ENCODE data around the gene ANKRD13C. TPM values are rescaled to one million over a fixed set of nuclear protein-coding genes. Genes with fewer than 3 reads are reported as not detected.

The ANKRD13C gene
- total RNA-seq, 2 donors from 2014 or later: 17.3 to 26.3 TPM

- Mint-ChIP-seq H3K9me3 (no peaks in the 10 kb centered on the region), H3K27ac (no peak overlapping the region), H3K36me3 (no peaks in the 10 kb centered on the region)
- ATAC-seq (no peak), DNase-seq (ENCODE audit: low spot score in 2 of 2) (no peak)
Measured at GRCh38 chr1:70331962-70332361, 22.6 kb downstream of the ANKRD13C start.

GRCh38 chr1:70327306-70328076, 27.0 kb downstream of the ANKRD13C start:
- H3K36me3 Mint-ChIP-seq: no peaks in the 10 kb centered on the region
- ATAC-seq (peak in 1 of 2 donors; percentile 47), DNase-seq (ENCODE audit: low spot score in 2 of 2) (no peak)
- H3K9me3 Mint-ChIP-seq: no peaks in the 10 kb centered on the region
- no peak overlapping the region for H3K27ac Mint-ChIP-seq

- Mint-ChIP-seq H3K9me3 (no peaks in the 10 kb centered on the region), H3K27ac (no peak overlapping the region), H3K36me3 (no peaks in the 10 kb centered on the region)
- ATAC-seq (no peak), DNase-seq (ENCODE audit: low spot score in 2 of 2) (no peak)
Measured at GRCh38 chr1:70324683-70325082, 29.8 kb downstream of the ANKRD13C start.

- H3K9me3 Mint-ChIP-seq: no peaks in the 10 kb centered on the region
- no peaks in the 10 kb centered on the region for H3K36me3 Mint-ChIP-seq
- DNase-seq (ENCODE audit: low spot score in 2 of 2): no peak
- no peak for ATAC-seq
- H3K27ac Mint-ChIP-seq: no peak overlapping the region
Measured at GRCh38 chr1:70319750-70320149, 34.8 kb downstream of the ANKRD13C start.

- H3K36me3 Mint-ChIP-seq: no peaks in the 10 kb centered on the region
Measured at GRCh38 chr1:70318191-70318590, 36.3 kb downstream of the ANKRD13C start.

GRCh38 chr1:70317087-70317486, 37.4 kb downstream of the ANKRD13C start:
- no peaks in the 10 kb centered on the region for H3K9me3 Mint-ChIP-seq
- H3K36me3 Mint-ChIP-seq: no peaks in the 10 kb centered on the region
- H3K27ac Mint-ChIP-seq: no peak overlapping the region
- DNase-seq (ENCODE audit: low spot score in 2 of 2) (no peak), ATAC-seq (no peak)

More at GRCh38 chr1:70318191-70318590, 36.3 kb downstream of the ANKRD13C start:
- Mint-ChIP-seq H3K27ac (no peak overlapping the region), H3K9me3 (no peaks in the 10 kb centered on the region)
- DNase-seq (ENCODE audit: low spot score in 2 of 2) (no peak), ATAC-seq (no peak)

GRCh38 chr1:70315782-70316181, 38.7 kb downstream of the ANKRD13C start:
- Mint-ChIP-seq H3K9me3 (no peaks in the 10 kb centered on the region), H3K36me3 (no peaks in the 10 kb centered on the region), H3K27ac (no peak overlapping the region)
- no peak for DNase-seq (ENCODE audit: low spot score in 2 of 2)
- no peak for ATAC-seq

- no peak for ATAC-seq
- no peaks in the 10 kb centered on the region for H3K36me3 Mint-ChIP-seq
Measured at GRCh38 chr1:70314706-70315304, 39.7 kb downstream of the ANKRD13C start.

GRCh38 chr1:70311369-70311768, 43.2 kb downstream of the ANKRD13C start:
- DNase-seq (ENCODE audit: low spot score in 2 of 2): no peak
- no peaks in the 10 kb centered on the region for H3K9me3 Mint-ChIP-seq
- H3K27ac Mint-ChIP-seq: no peak overlapping the region
- H3K36me3 Mint-ChIP-seq: no peaks in the 10 kb centered on the region
- no peak for ATAC-seq

More at GRCh38 chr1:70314706-70315304, 39.7 kb downstream of the ANKRD13C start:
- no peaks in the 10 kb centered on the region for H3K9me3 Mint-ChIP-seq
- H3K27ac Mint-ChIP-seq: no peak overlapping the region
- no peak for DNase-seq (ENCODE audit: low spot score in 2 of 2)

GRCh38 chr1:70299472-70299871, 55.0 kb downstream of the ANKRD13C start:
- Mint-ChIP-seq H3K9me3 (no peaks in the 10 kb centered on the region), H3K27ac (peak overlapping the region in 1 of 2 donors; percentile 1), H3K36me3 (peaks cover 0 to 14% of the 10 kb centered on the region in 2 donors)
- no peak for DNase-seq (ENCODE audit: low spot score in 2 of 2)
- ATAC-seq: no peak

GRCh38 chr1:70295749-70296148, 58.8 kb downstream of the ANKRD13C start:
- Mint-ChIP-seq H3K36me3 (peaks cover 0 to 14% of the 10 kb centered on the region in 2 donors), H3K27ac (no peak overlapping the region), H3K9me3 (no peaks in the 10 kb centered on the region)
- DNase-seq (ENCODE audit: low spot score in 2 of 2) (no peak), ATAC-seq (no peak)

- Mint-ChIP-seq H3K9me3 (no peaks in the 10 kb centered on the region), H3K36me3 (no peaks in the 10 kb centered on the region), H3K27ac (no peak overlapping the region)
- ATAC-seq: no peak
- DNase-seq (ENCODE audit: low spot score in 2 of 2): no peak
Measured at GRCh38 chr1:70293186-70293843, 61.2 kb downstream of the ANKRD13C start.

- DNase-seq (ENCODE audit: low spot score in 2 of 2) (no peak), ATAC-seq (peak; percentile 33 to 51)
- no peaks in the 10 kb centered on the region for H3K36me3 Mint-ChIP-seq
- no peaks in the 10 kb centered on the region for H3K9me3 Mint-ChIP-seq
- peak overlapping the region in 1 of 2 donors; percentile 22 for H3K27ac Mint-ChIP-seq
Measured at GRCh38 chr1:70290218-70290617, 64.3 kb downstream of the ANKRD13C start.

- H3K27ac Mint-ChIP-seq: no peak overlapping the region
- H3K9me3 Mint-ChIP-seq: no peaks in the 10 kb centered on the region
- no peaks in the 10 kb centered on the region for H3K36me3 Mint-ChIP-seq
- DNase-seq (ENCODE audit: low spot score in 2 of 2) (no peak), ATAC-seq (no peak)
Measured at GRCh38 chr1:70288166-70288565, 66.4 kb downstream of the ANKRD13C start.

GRCh38 chr1:70286453-70286852, 68.1 kb downstream of the ANKRD13C start:
- Mint-ChIP-seq H3K36me3 (no peaks in the 10 kb centered on the region), H3K27ac (no peak overlapping the region), H3K9me3 (no peaks in the 10 kb centered on the region)
- ATAC-seq (no peak), DNase-seq (ENCODE audit: low spot score in 2 of 2) (no peak)

GRCh38 chr1:70284366-70284765, 70.2 kb downstream of the ANKRD13C start:
- no peaks in the 10 kb centered on the region for H3K36me3 Mint-ChIP-seq
- DNase-seq (ENCODE audit: low spot score in 2 of 2) (no peak), ATAC-seq (no peak)
- no peaks in the 10 kb centered on the region for H3K9me3 Mint-ChIP-seq
- H3K27ac Mint-ChIP-seq: no peak overlapping the region

GRCh38 chr1:70278710-70279109, 75.8 kb downstream of the ANKRD13C start:
- Mint-ChIP-seq H3K9me3 (no peaks in the 10 kb centered on the region), H3K36me3 (no peaks in the 10 kb centered on the region), H3K27ac (no peak overlapping the region)
- ATAC-seq: no peak
- DNase-seq (ENCODE audit: low spot score in 2 of 2): no peak
